Heart left ventricle (tissue), 16 donors: ENCODE measurements around the gene PACS1. TPM values are rescaled to one million over a fixed set of nuclear protein-coding genes. Genes with fewer than 3 reads are reported as not detected.

Source experiments
- ATAC-seq, 4 donors: fragments of 200-7000 bp; cut with Tn5 transposase; one replicate each; pipeline ENCODE4 v1.9.1; 2020 to 2022; ENCODE audit warnings: moderate library complexity in 4 of 4, mild to moderate bottlenecking in 3 of 4, moderate number of reproducible peaks in 1 of 4
- DNase-seq, 5 donors: peaks; one replicate each; pipeline ENCODE4 v3.0.0-alpha.2; 2020
- H3K27ac ChIP-seq, 12 donors: fragments of 200-600 bp; sonication (generic) in 4 of 12; one replicate each; pipeline versions ENCODE4 v1.5.0 to v1.8.0; 2016 to 2022; ENCODE audit warnings: mild to moderate bottlenecking in 2 of 12
- H3K27me3 ChIP-seq, 9 donors: fragments of 200-600 bp; sonication (generic) in 2 of 9; one replicate each; pipeline versions ENCODE4 v1.5.1 to v1.8.0; 2016 to 2022; ENCODE audit warnings: mild to moderate bottlenecking in 3 of 9
- H3K36me3 ChIP-seq, 9 donors: fragments of 200-600 bp; sonication (generic) in 2 of 9; one replicate each; pipeline versions ENCODE4 v1.5.0 to v1.8.0; 2018 to 2022; ENCODE audit warnings: mild to moderate bottlenecking in 2 of 9
- H3K4me1 ChIP-seq, 12 donors: fragments of 200-600 bp; sonication (generic) in 4 of 12; one replicate each; pipeline versions ENCODE4 v1.5.0 to v1.8.0; 2016 to 2022; ENCODE audit warnings: mild to moderate bottlenecking in 3 of 12
- H3K4me3 ChIP-seq, 12 donors: fragments of 200-600 bp; sonication (generic) in 4 of 12; one replicate each; pipeline versions ENCODE4 v1.5.0 to v1.8.0; 2017 to 2022; ENCODE audit warnings: mild to moderate bottlenecking in 9 of 12, moderate library complexity in 4 of 12
- H3K9me3 ChIP-seq, 12 donors: fragments of 200-600 bp; sonication (generic) in 4 of 12; one replicate each; pipeline versions ENCODE4 v1.5.0 to v1.8.0; 2016 to 2022; ENCODE audit warnings: mild to moderate bottlenecking in 1 of 12
- POLR2A ChIP-seq, 2 donors: fragments of 450-650 bp; IDR thresholded peaks; one replicate each; pipeline ENCODE4 v1.6.1; 2017; ENCODE audit warnings: antibody characterized with exemption in 2 of 2, mild to moderate bottlenecking in 2 of 2, moderate library complexity in 2 of 2
- WGBS, 4 donors: extraction: QIAGEN DNeasy Blood & Tissue Kit in 2 of 4; methylation state at CpG; one replicate each; pipeline versions ENCODE4 v1.1.5 to v1.1.7; 2013 to 2018; 5-methylcytosine and 5-hydroxymethylcytosine counted together
- intact Hi-C, 10 donors: fragments of 100-400 bp; cut with DNase I; formaldehyde crosslinking; loops; one replicate each; pipeline versions ENCODE4 v1.11.1 to v1.14.2; 2022
- polyA plus RNA-seq, 2 donors: library from polyadenylated mRNA; stranded (reverse); fragments of 200-250 nt; gene quantifications; one replicate each; pipeline ENCODE4 v1.2.3, GENCODE V29; 2013
- total RNA-seq, 9 donors: library from RNA; depleted of rRNA in 2 of 9; stranded (reverse); fragments of >200 nt in 2 of 9; fragmentation: NEBNext Ultra II Directional in 3 of 9; extraction: Animal tissue kit (Norgen Biotek cat#: 25700) in 3 of 9; gene quantifications; one replicate each; pipeline versions ENCODE4 v1.1.0 to v1.2.4, GENCODE V29; 2016 to 2023
- TF ChIP-seq, protein P1 (sequence below), 12 donors: fragments of 200-600 bp; sonication (generic) in 4 of 12; IDR thresholded peaks; one replicate each; pipeline versions ENCODE4 v1.5.0 to v1.8.0; 2018 to 2022; ENCODE audit warnings: antibody characterized with exemption in 12 of 12, mild to moderate bottlenecking in 5 of 12
- donor health status: ischemic (EF 13 %, LVEDD 7.1; RV severe dilation, severe dysfunction).
- donor health status: healthy with polysubstance abuse.
- donor health status: DM: no; HTN: yes; CAD: no.
- donor health status: DM: no; HTN: no; CAD: no.
- donor health status: ischemic (EF 25% LVEDD 6.9; RV normal size, moderate dysfunction).
- donor health status: ischemic (EF 25% LVEDD 5.7; RV mildly dilated, moderate dysfunction).
- donor health status: healthy.
- donor health status: DM: yes; HTN: yes; CAD: no.
- donor health status: ischemic (EF 35%, LVEDD 5.7; RV mildly dilated, moderate dysfunction).
- donor health status: nonischemic (EF 11% LVEDD 7.7; RV severe dilation, severe dysfunction).
- donor health status: DM: yes; HTN: yes; CAD: no.
- donor health status: PGD.
- donor health status: ischemic (EF 29% LVEDD 5.4; RV normal size, mild dysfunction).
- donor health status: nonischemic (EF 23%, LVEDD 6.1; RV moderate dilation, normal function).

The PACS1 gene
- total and polyA plus RNA-seq, 11 donors: 30.6 to 151 (median 89.8) TPM

DNA sequence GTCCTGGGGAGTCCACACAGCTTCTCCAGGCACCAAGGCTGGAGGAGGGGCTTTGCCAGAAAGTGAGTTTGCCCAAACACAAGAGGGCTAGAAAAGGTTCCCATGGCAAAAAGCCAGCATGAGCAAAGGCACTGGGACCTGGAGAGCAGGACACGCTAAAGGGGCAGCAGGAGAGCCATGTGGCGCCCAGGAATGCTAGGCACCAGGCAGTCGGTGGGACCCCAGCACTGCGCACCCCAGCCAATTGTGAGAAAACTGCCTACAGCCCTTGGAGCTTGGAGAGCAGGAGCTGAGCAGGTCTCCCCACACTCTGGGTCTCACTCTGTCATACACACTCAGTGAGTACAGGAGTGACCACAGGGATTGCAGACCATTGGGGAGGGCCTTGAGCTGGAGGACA, 193.2 kb downstream of the PACS1 start:
- Histone ChIP-seq H3K4me3 (no peak overlapping the region), H3K9me3 (no peaks in the 10 kb centered on the region), H3K4me1 (peaks cover 0 to 18% (median 13%) of the 10 kb centered on the region in 12 donors), H3K36me3 (peaks cover 0 to 59% (median 29%) of the 10 kb centered on the region in 9 donors), H3K27ac (no peak overlapping the region), H3K27me3 (no peaks in the 10 kb centered on the region)
- TF ChIP-seq, protein P1, sequence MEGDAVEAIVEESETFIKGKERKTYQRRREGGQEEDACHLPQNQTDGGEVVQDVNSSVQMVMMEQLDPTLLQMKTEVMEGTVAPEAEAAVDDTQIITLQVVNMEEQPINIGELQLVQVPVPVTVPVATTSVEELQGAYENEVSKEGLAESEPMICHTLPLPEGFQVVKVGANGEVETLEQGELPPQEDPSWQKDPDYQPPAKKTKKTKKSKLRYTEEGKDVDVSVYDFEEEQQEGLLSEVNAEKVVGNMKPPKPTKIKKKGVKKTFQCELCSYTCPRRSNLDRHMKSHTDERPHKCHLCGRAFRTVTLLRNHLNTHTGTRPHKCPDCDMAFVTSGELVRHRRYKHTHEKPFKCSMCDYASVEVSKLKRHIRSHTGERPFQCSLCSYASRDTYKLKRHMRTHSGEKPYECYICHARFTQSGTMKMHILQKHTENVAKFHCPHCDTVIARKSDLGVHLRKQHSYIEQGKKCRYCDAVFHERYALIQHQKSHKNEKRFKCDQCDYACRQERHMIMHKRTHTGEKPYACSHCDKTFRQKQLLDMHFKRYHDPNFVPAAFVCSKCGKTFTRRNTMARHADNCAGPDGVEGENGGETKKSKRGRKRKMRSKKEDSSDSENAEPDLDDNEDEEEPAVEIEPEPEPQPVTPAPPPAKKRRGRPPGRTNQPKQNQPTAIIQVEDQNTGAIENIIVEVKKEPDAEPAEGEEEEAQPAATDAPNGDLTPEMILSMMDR (IDR thresholded peaks at IDR 0.05): no peak
- no peak for TF ChIP-seq POLR2A (IDR thresholded peaks at IDR 0.05)
- intact Hi-C loops: loop anchor here in 1 of 10 donors (10.0 kb wide), 1 partner anchor 408 kb away; the partner anchor contains the start of gene CFL1
- 94 to 96% (median 95%) methylated on average over 4 of the region's 4 CpGs for WGBS, 4 donors
- ATAC-seq (no peak), DNase-seq (no peak)

- H3K27ac ChIP-seq: no peak overlapping the region
- ATAC-seq: no peak
- DNase-seq: no peak
- intact Hi-C loops: loop anchor here in 1 of 10 donors (10.0 kb wide), 1 partner anchor 409 kb away; the partner anchor contains the start of gene CFL1
- H3K27me3 ChIP-seq: no peaks in the 10 kb centered on the region
- TF ChIP-seq POLR2A (IDR thresholded peaks at IDR 0.05): no peak
- TF ChIP-seq, protein P1 (IDR thresholded peaks at IDR 0.05): no peak
- peaks cover 0 to 13% (median 8%) of the 10 kb centered on the region in 12 donors for H3K4me1 ChIP-seq
- H3K9me3 ChIP-seq: no peaks in the 10 kb centered on the region
- H3K4me3 ChIP-seq: no peak overlapping the region
- peaks cover 0 to 59% (median 29%) of the 10 kb centered on the region in 9 donors for H3K36me3 ChIP-seq
- WGBS, 4 donors: 93 to 99% (median 96%) methylated on average over 9 to 10 of the region's 10 CpGs
Observed at GRCh38 chr11:66263785-66264184, 193.7 kb downstream of the PACS1 start.

- H3K4me1 ChIP-seq: peaks cover 0 to 15% (median 11%) of the 10 kb centered on the region in 12 donors
- no peaks in the 10 kb centered on the region for H3K9me3 ChIP-seq
- no peak overlapping the region for H3K27ac ChIP-seq
- DNase-seq (no peak), ATAC-seq (no peak)
- 89 to 97% (median 92%) methylated on average over 8 of the region's 8 CpGs for WGBS, 4 donors
- H3K4me3 ChIP-seq: no peak overlapping the region
- intact Hi-C loops: loop anchor here in 1 of 10 donors (10.0 kb wide), 1 partner anchor 410 kb away; the partner anchor contains the start of gene CFL1
- H3K27me3 ChIP-seq: no peaks in the 10 kb centered on the region
- H3K36me3 ChIP-seq: peaks cover 0 to 58% (median 29%) of the 10 kb centered on the region in 9 donors
- no peak for TF ChIP-seq POLR2A (IDR thresholded peaks at IDR 0.05)
- TF ChIP-seq, protein P1 (IDR thresholded peaks at IDR 0.05): no peak
Observed at GRCh38 chr11:66264383-66264782, 194.3 kb downstream of the PACS1 start.

DNA sequence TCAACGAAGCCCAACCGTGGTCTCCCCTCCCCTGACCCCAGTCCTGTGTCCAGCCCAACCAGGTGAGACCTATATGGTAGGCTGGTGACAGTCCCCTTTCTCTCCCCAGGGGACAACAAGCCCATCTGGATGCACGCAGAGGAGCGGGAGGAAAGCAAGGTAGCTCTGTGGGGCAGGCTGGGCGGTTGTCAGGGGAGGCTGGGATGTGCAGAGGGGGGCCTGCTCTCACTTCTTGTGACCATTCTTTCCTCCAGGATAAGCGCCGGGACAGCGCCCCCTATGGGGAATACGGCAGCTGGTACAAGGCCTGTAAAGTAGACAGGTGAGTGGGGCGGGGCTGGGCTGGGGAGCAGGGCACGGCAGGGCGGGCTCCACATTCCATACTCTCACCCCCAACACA, 194.8 kb downstream of the PACS1 start:
- intact Hi-C loops: loop anchor here in 1 of 10 donors (10.0 kb wide), 1 partner anchor 410 kb away; the partner anchor contains the start of gene CFL1
- no peak for TF ChIP-seq POLR2A (IDR thresholded peaks at IDR 0.05)
- TF ChIP-seq, protein P1 (IDR thresholded peaks at IDR 0.05): peak in 3 of 12 donors; percentile 8 to 23 (median 11)
- ATAC-seq (no peak), DNase-seq (no peak)
- Histone ChIP-seq H3K36me3 (peaks cover 0 to 53% (median 26%) of the 10 kb centered on the region in 9 donors), H3K4me3 (no peak overlapping the region), H3K27ac (no peak overlapping the region), H3K27me3 (no peaks in the 10 kb centered on the region), H3K4me1 (peaks cover 3 to 21% (median 16%) of the 10 kb centered on the region in 12 donors), H3K9me3 (no peaks in the 10 kb centered on the region)
- 75 to 88% (median 77%) methylated on average over 11 to 12 of the region's 12 CpGs for WGBS, 4 donors
